ENCODE measurements around the gene EPHA3. TPM values are rescaled to one million over a fixed set of nuclear protein-coding genes. Genes with fewer than 3 reads are reported as not detected.

EPHA3 gene
- total and polyA plus RNA-seq, 2 donors (not counting 3 experiments of a cell fraction or from before 2014, with no cell fraction given) = not detected

DNA sequence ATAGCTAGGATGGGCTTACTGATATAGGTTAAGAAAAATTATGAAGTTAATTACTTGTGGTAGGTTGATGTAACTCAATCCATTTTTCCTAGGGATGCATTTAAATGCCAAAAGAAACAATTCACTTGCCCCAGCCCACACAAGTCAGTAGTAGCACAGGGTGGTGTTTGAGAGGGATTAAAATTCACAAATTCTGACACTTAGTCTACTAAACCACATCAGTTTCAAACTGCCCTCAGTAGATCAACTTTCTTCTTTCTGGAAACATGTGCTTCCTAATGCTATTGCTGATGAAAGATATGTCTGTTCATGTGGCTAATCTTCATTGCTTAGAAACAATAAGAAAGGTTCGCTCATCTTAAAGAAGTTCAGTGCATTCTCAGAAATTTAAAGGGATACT lies 160.6 kb downstream of the EPHA3 start:
- FAIRE-seq (no peak), DNase-seq (ENCODE audit: low read depth, low spot score) (no peak)
- H3K9ac ChIP-seq (replicated peaks; ENCODE audit: extremely low read depth, insufficient read depth, low read length) = no peak overlapping the region
- H3K36me3 ChIP-seq (ENCODE audit: control insufficient read depth in 2 of 2, extremely low read depth in 1 of 2, insufficient read depth in 2 of 2, low read length in 2 of 2) = no peaks in the 10 kb centered on the region
- TF ChIP-seq FOS (IDR thresholded peaks at IDR 0.05; ENCODE audit: borderline replicate concordance, insufficient read depth, low read length) (no peak), EZH2 (IDR thresholded peaks at IDR 0.05; ENCODE audit: borderline replicate concordance, low read depth, low read length, severe bottlenecking) (no peak), MYC (IDR thresholded peaks at IDR 0.05; ENCODE audit: low read depth, low read length) (no peak), POLR2AphosphoS5 (IDR thresholded peaks at IDR 0.05; ENCODE audit: insufficient read depth, low read depth, low read length) (no peak), JUN (IDR thresholded peaks at IDR 0.05; ENCODE audit: borderline replicate concordance, insufficient read depth, insufficient read length, low read depth) (no peak), GATA2 (IDR thresholded peaks at IDR 0.05; ENCODE audit: insufficient read depth, insufficient read length, low read depth, low read length) (no peak), POLR2A (IDR thresholded peaks at IDR 0.05; ENCODE audit: low read depth, low read length) (no peak)
- TF ChIP-seq, protein P1, sequence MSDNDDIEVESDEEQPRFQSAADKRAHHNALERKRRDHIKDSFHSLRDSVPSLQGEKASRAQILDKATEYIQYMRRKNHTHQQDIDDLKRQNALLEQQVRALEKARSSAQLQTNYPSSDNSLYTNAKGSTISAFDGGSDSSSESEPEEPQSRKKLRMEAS (IDR thresholded peaks at IDR 0.05; ENCODE audit: insufficient read depth, insufficient read length) = no peak
- TF ChIP-seq, protein P2, sequence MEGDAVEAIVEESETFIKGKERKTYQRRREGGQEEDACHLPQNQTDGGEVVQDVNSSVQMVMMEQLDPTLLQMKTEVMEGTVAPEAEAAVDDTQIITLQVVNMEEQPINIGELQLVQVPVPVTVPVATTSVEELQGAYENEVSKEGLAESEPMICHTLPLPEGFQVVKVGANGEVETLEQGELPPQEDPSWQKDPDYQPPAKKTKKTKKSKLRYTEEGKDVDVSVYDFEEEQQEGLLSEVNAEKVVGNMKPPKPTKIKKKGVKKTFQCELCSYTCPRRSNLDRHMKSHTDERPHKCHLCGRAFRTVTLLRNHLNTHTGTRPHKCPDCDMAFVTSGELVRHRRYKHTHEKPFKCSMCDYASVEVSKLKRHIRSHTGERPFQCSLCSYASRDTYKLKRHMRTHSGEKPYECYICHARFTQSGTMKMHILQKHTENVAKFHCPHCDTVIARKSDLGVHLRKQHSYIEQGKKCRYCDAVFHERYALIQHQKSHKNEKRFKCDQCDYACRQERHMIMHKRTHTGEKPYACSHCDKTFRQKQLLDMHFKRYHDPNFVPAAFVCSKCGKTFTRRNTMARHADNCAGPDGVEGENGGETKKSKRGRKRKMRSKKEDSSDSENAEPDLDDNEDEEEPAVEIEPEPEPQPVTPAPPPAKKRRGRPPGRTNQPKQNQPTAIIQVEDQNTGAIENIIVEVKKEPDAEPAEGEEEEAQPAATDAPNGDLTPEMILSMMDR (IDR thresholded peaks at IDR 0.05; ENCODE audit: extremely low read depth in 1 of 2, insufficient read depth in 1 of 2, low read depth in 1 of 2, low read length in 2 of 2) = no peak
- no peak overlapping the region for H2AFZ ChIP-seq (ENCODE audit: low read depth, low read length)
- dilution Hi-C loops (cut with MboI; ENCODE audit: extremely low pct_ligation_motif_present, low sequenced_read_pairs) (no loop called here), intact Hi-C loops (cut with micrococcal nuclease) (no loop called here)
- no peak overlapping the region for H3K27ac ChIP-seq (ENCODE audit: insufficient read depth, low read depth, low read length)
- no peaks in the 10 kb centered on the region for H4K20me1 ChIP-seq (replicated peaks; ENCODE audit: control insufficient read depth, extremely low read depth, insufficient read depth, low read length)
- no peaks in the 10 kb centered on the region for H3K9me1 ChIP-seq (replicated peaks; ENCODE audit: control insufficient read depth, extremely low read depth, insufficient read depth, low read length)
- H3K4me3 ChIP-seq (replicated peaks in 1 of 3; ENCODE audit: insufficient read depth in 1 of 3, low read depth in 1 of 3, low read length in 3 of 3) = no peak overlapping the region
- POLR2A ChIA-PET = no interaction called here
- H3K79me2 ChIP-seq (ENCODE audit: control insufficient read depth, insufficient read depth, low read length) = no peaks in the 10 kb centered on the region
- H3K9me3 ChIP-seq (replicated peaks; ENCODE audit: control insufficient read depth, insufficient read depth, low read length) = peaks cover 2% of the 10 kb centered on the region
- H3K27me3 ChIP-seq (ENCODE audit: control insufficient read depth in 2 of 2, insufficient read depth in 2 of 2, low read length in 2 of 2) = no peaks in the 10 kb centered on the region
- H3K4me1 ChIP-seq (ENCODE audit: control insufficient read depth, extremely low read depth, insufficient read depth, low read length) = no peaks in the 10 kb centered on the region
- no peak overlapping the region for H3K4me2 ChIP-seq (ENCODE audit: insufficient read depth, low read length)
- CTCF ChIA-PET = no interaction called here
- no TSS peak for BruUV-seq (replicated peaks)
